DND-41 (cell line): ENCODE results near the gene PSMA6.

Experiments used
- ATAC-seq: fragments of 200-7000 bp; cut with Tn5 transposase; 3 replicates; pipeline ENCODE4 v1.9.1; 2021; ENCODE audit warnings: low read depth; ENCODE audit not compliant: insufficient read depth
- DNase-seq: peaks from one replicate; pipeline ENCODE4 v3.0.0-alpha.2; 2020
- H2AFZ ChIP-seq: 2 replicates; pipeline ENCODE4 v1.6.0; 2012; ENCODE audit warnings: low read depth, low read length
- H3K27ac ChIP-seq: 2 replicates; pipeline ENCODE4 v1.5.1; 2012; ENCODE audit warnings: low read length, inconsistent platforms
- H3K27me3 ChIP-seq: fragments of 200-600 bp; sonication (generic); 2 replicates; pipeline ENCODE4 v1.6.0; 2012; ENCODE audit warnings: low read length, mild to moderate bottlenecking, inconsistent platforms; ENCODE audit not compliant: insufficient read depth, poor library complexity
- H3K36me3 ChIP-seq: 2 replicates; pipeline ENCODE4 v1.5.1; 2012; ENCODE audit warnings: low read length, inconsistent platforms; ENCODE audit not compliant: insufficient read depth
- H3K4me1 ChIP-seq: 2 replicates; pipeline ENCODE4 v1.5.1; 2012; ENCODE audit warnings: mild to moderate bottlenecking, low read length; ENCODE audit not compliant: insufficient read depth
- H3K4me2 ChIP-seq: 2 replicates; pipeline ENCODE4 v1.6.0; 2012; ENCODE audit warnings: mild to moderate bottlenecking, moderate library complexity, low read length, inconsistent platforms; ENCODE audit not compliant: insufficient read depth
- H3K4me3 ChIP-seq, 2 experiments: fragments of 200-600 bp in 1 of 2; shearing (Covaris generic) in 1 of 2; 2 replicates each; pipeline ENCODE4 v1.5.1; 2012 to 2016; ENCODE audit warnings: inconsistent platforms in 2 of 2, low read length in 2 of 2, mild to moderate bottlenecking in 2 of 2, low read depth in 1 of 2, moderate library complexity in 1 of 2
- H3K79me2 ChIP-seq: 2 replicates; pipeline ENCODE4 v1.6.0; 2012; ENCODE audit warnings: low read length, inconsistent platforms; ENCODE audit not compliant: insufficient read depth
- H3K9ac ChIP-seq: 2 replicates; pipeline ENCODE4 v1.6.0; 2012; ENCODE audit warnings: low read depth, mild to moderate bottlenecking, inconsistent platforms, low read length, moderate library complexity
- H3K9me3 ChIP-seq: 2 replicates; pipeline ENCODE4 v1.5.1; 2012; ENCODE audit warnings: low read length, moderate library complexity, mild to moderate bottlenecking, inconsistent platforms; ENCODE audit not compliant: insufficient read depth, severe bottlenecking
- H4K20me1 ChIP-seq: 2 replicates; pipeline ENCODE4 v1.6.0; 2012; ENCODE audit warnings: low read length; ENCODE audit not compliant: insufficient read depth
- EZH2 ChIP-seq: IDR thresholded peaks from 3 replicates; pipeline ENCODE4 v1.6.1; 2012; ENCODE audit warnings: borderline replicate concordance, low read depth, mild to moderate bottlenecking, moderate library complexity, low read length, inconsistent platforms; ENCODE audit not compliant: severe bottlenecking
- TF ChIP-seq, protein P1 (sequence below): IDR thresholded peaks from 2 replicates; pipeline ENCODE4 v1.5.1; 2012; ENCODE audit warnings: borderline replicate concordance, low read length, moderate library complexity, mild to moderate bottlenecking; ENCODE audit not compliant: poor library complexity, severe bottlenecking; ENCODE audit errors: extremely low read depth

PSMA6 gene

GRCh38 chr14:35319509-35319908 is 27.3 kb downstream of the PSMA6 start:
- Histone ChIP-seq H4K20me1 (peaks cover 2% of the 10 kb centered on the region; the same call in 1 of the 2 replicates), H3K9me3 (no peaks in the 10 kb centered on the region), H2AFZ (no peak overlapping the region), H3K9ac (no peak overlapping the region), H3K4me3 (no peak overlapping the region), H3K27me3 (no peaks in the 10 kb centered on the region), H3K79me2 (peaks cover 7% of the 10 kb centered on the region), H3K4me2 (no peak overlapping the region), H3K4me1 (no peaks in the 10 kb centered on the region), H3K27ac (no peak overlapping the region), H3K36me3 (peaks cover 57% of the 10 kb centered on the region)
- DNase-seq, result no peak
- TF ChIP-seq EZH2, result no peak
- TF ChIP-seq, protein P1, sequence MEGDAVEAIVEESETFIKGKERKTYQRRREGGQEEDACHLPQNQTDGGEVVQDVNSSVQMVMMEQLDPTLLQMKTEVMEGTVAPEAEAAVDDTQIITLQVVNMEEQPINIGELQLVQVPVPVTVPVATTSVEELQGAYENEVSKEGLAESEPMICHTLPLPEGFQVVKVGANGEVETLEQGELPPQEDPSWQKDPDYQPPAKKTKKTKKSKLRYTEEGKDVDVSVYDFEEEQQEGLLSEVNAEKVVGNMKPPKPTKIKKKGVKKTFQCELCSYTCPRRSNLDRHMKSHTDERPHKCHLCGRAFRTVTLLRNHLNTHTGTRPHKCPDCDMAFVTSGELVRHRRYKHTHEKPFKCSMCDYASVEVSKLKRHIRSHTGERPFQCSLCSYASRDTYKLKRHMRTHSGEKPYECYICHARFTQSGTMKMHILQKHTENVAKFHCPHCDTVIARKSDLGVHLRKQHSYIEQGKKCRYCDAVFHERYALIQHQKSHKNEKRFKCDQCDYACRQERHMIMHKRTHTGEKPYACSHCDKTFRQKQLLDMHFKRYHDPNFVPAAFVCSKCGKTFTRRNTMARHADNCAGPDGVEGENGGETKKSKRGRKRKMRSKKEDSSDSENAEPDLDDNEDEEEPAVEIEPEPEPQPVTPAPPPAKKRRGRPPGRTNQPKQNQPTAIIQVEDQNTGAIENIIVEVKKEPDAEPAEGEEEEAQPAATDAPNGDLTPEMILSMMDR, result no peak
- no peak for ATAC-seq

GRCh38 chr14:35320472-35320871 is 28.3 kb downstream of the PSMA6 start:
- DNase-seq (no peak), ATAC-seq (peak; percentile 25; the same call in 1 of the 3 replicates)
- Histone ChIP-seq H3K9me3 (no peaks in the 10 kb centered on the region), H3K4me1 (no peaks in the 10 kb centered on the region), H3K27me3 (no peaks in the 10 kb centered on the region), H3K4me3 (no peak overlapping the region), H3K27ac (no peak overlapping the region; the same call in none of the 2 replicates), H3K79me2 (no peaks in the 10 kb centered on the region), H2AFZ (no peak overlapping the region), H3K4me2 (no peak overlapping the region), H4K20me1 (no peaks in the 10 kb centered on the region; the same call in 1 of the 2 replicates), H3K9ac (no peak overlapping the region), H3K36me3 (peaks cover 47% of the 10 kb centered on the region)
- no peak for TF ChIP-seq EZH2
- TF ChIP-seq, protein P1, result no peak

GRCh38 chr14:35326375-35326774 is 34.2 kb downstream of the PSMA6 start:
- Histone ChIP-seq H4K20me1 (no peaks in the 10 kb centered on the region), H3K4me1 (no peaks in the 10 kb centered on the region), H3K9me3 (no peaks in the 10 kb centered on the region), H3K79me2 (no peaks in the 10 kb centered on the region), H3K27me3 (no peaks in the 10 kb centered on the region), H3K4me2 (no peak overlapping the region), H3K36me3 (no peaks in the 10 kb centered on the region), H3K9ac (no peak overlapping the region), H3K27ac (no peak overlapping the region), H3K4me3 (no peak overlapping the region), H2AFZ (no peak overlapping the region)
- ATAC-seq (no peak), DNase-seq (no peak)
- no peak for TF ChIP-seq EZH2
- TF ChIP-seq, protein P1, result no peak
